Panc1 (cell line): ENCODE data around the gene PTP4A2.

ENCODE experiments used
- CTCF ChIP-seq: fragments of 450-650 bp; IDR thresholded peaks from 2 replicates; pipeline ENCODE4 v1.5.1; 2017; ENCODE audit warnings: mild to moderate bottlenecking
- POLR2AphosphoS5 ChIP-seq: IDR thresholded peaks from 2 replicates; pipeline ENCODE4 v1.6.1; 2012; ENCODE audit warnings: mild to moderate bottlenecking, low read depth, low read length, moderate library complexity

DNA sequence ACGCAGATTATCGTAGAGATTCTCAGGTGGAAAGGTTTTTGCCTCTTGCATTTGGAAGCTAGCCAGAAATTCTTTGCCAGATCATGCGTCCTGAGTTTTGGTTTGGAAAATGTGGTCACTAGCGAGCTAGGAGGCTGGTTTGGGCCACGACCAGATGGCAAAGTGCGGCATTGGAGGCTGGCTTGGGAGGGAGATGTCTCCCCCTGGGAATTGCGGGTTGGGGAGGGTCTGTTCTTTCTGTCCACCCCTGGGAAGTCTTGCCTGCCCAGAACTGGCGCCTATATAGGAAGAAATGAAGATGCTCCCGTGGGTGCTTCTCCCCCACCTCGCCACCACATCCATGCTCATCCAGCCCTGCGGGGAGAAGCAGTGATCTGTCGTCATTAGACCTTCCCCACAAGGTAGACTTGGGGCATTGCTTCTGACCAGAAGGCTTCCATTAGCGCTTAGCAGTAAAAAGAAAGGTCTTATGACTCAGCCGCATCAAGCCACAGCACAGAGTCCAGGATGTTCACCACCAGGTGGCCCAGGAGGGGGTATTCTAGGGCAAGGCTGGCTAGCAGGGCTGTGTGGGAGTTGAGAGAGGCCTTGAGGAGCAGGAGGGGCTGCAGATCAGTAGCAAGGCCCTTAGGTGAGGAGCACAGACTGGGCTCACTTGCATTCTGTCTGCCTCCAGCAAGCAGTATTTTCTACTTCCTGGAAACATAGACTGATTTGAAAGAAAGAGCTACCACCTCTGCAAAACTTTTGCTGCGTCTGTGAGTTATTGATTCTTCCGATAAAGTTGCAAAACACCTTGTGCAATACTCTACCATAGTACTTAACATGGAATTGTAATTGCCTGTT, 1.5 kb upstream of the PTP4A2 start:
- TF ChIP-seq POLR2AphosphoS5 (peak; percentile 60; the same call in 1 of the 2 replicates), CTCF (no peak; the same call in 1 of the 2 replicates)
